Suprapubic skin (tissue), 3 donors: Measurements from ENCODE around the gene MAGI1.

ENCODE experiments used
- CTCF ChIP-seq, 2 donors: fragments of 200-600 bp in 1 of 2; fragments of 450-650 bp in 1 of 2; sonication (generic) in 1 of 2; IDR thresholded peaks; one replicate each; pipeline ENCODE4 v1.5.1; 2016 to 2019; ENCODE audit warnings: antibody characterized with exemption in 2 of 2, mild to moderate bottlenecking in 1 of 2, moderate library complexity in 1 of 2
- POLR2A ChIP-seq, 2 donors: fragments of 450-650 bp; IDR thresholded peaks; one replicate each; pipeline ENCODE4 v1.6.1; 2017; ENCODE audit warnings: antibody characterized with exemption in 2 of 2, mild to moderate bottlenecking in 2 of 2, moderate library complexity in 2 of 2

DNA sequence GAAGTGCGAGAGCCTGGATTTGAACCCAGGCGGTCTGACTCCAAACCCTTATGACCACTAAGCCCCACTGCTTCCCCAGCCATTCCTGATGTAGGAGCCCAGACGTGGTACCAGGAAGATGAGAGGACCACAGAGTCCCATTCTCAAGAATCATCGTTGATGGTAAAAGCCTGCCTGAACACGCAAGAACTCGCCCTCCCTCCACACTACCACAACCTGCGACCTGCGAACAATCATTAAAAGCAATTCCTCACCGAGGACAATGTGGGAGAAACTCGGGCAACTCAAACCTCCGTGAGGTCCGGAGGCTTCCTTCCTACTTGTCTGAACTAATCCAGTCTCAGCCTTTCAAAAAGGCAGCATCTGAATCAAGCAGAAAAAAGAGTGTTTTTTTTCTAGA, 10.3 kb downstream of the MAGI1 start:
- no peak for TF ChIP-seq CTCF (IDR thresholded peaks at IDR 0.05)
- no peak for TF ChIP-seq POLR2A (IDR thresholded peaks at IDR 0.05)
